GM19438 (cell line): ENCODE measurements around the gene TNC.

ENCODE experiments used
- ATAC-seq: cut with Tn5 transposase; IDR thresholded peaks from one replicate; pipeline ENCODE4 v1.9.1; 2021; ENCODE audit warnings: low read depth; ENCODE audit not compliant: unreplicated experiment

Gene TNC

GRCh38 chr9:114988962-114989599, 128.9 kb downstream of the TNC start:
- ATAC-seq = no peak

GRCh38 chr9:114987116-114987515, 130.8 kb downstream of the TNC start:
- no peak for ATAC-seq

- no peak for ATAC-seq
These were observed 131.9 kb downstream of the TNC start for GRCh38 chr9:114985959-114986501.

- no peak for ATAC-seq
These were observed 136.9 kb downstream of the TNC start for GRCh38 chr9:114981063-114981462.

- ATAC-seq = no peak
These were observed 144.7 kb downstream of the TNC start for GRCh38 chr9:114973216-114973615.

GRCh38 chr9:114972510-114973136, 145.3 kb downstream of the TNC start:
- no peak for ATAC-seq
